Inflammatory macrophage treated with lipopolysaccharide for 4 hours (primary cell): ENCODE results near the gene GDPD5.

Experiments used
- DNase-seq: peaks from one replicate; pipeline ENCODE4 v3.0.0-alpha.2; 2020

GDPD5 gene

DNA sequence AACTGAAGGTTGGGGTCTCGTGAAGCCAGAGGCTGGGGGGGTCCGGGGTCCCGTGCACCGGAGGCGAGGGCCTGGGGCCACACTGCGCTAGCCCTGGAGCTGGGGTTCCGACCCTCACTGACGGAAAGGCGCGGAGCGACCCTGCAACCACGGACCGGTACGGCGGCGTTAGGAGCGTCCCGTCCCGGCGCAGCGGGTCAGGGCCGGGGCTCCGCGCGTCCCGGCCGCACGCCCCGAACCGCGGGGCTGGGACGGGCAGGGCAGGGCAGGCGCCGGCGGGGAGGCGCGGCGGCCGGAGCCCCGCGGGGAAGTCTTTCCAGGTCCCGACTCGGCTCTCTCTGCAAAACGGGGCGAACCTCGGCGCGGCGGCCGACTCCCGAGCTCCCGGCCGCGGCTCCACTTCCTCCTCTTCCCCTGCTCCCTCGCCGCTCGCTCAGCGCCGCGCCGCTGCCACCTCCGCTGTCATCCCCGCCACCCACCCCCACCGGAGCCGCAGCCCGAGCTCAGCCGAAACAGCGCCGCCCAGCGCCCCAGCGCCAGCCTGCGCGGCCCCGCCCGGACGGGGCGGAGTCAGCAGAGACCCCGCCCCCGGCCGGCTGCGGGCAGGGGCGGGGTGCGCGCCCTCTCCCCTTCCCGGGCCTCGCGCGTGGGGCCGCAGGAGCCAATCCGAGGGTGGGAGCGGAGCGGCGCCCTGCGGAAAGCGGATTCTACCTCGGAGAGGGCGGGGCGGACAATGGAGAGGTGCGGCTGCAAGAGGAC is at the start of gene GDPD5:
TSS of gene GDPD5 (minus strand) at position 509 of the 759 bp plus-strand sequence. CDS start 48,206 bp downstream, outside the sequence.
- DNase-seq: peak; percentile 87

DNA sequence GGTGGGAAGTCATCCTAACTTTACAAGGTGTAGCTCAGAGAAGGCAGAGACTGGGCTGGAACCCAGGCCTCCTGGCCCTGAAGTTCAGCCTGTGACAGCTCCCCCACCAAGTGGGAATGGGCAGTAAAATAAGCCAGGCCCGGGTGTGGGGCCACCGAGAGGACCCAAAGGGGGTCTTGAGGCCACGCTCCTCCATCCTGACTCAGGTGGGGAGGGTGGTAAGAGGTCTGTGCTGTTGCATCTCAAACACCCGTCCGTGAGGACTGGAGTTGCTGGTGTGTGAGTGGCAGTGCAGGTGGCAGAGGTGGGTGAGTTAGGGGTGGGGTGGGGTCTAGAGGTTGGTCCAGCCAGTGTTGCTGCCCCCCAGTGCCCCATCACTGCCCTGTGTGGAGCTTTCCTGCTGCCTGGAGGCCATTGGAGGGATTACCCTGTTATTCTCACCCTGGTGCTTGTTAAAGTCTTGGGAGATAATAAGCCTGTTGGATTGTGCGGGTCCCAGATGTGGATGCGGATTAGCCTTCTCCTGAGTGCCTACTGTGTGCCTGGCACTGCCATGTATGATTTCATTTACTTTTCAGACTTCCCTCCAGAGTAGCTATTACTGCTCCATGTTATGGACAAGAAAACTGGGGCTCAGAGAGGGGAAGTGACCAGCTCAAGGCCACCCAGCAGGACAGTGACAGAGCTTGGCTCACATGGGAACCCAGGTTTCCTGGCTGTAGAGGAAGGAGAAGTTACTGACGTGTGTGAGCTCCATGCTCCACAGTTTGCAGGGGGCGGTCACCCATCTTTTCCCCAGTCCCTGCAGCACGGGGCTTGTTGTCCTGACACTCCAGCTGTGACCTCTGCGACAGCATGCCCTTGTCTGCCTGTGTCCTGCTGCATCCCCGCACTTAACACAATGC is 49.2 kb upstream of the GDPD5 start:
- DNase-seq: peak; percentile 28

DNA sequence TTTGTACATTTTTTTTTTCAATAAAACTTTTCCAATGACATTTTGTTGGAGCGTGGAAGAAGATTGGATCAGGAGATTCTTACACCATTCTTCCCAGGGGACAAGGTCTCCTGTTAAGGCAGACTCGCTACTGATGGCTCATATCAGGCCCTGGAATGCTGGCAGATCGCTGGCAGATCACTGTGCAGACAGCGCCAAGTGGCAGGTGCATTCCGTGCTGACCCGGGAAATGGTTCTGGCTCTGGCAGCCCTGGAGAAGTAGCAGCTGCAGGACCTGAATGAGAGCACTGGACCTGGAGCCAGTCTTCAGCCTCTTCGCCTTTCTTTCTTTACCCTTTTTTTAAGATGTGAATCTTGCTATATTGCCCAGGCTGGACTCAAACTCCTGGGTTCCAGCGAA is 47.0 kb upstream of the GDPD5 start:
- no peak for DNase-seq

- no peak for DNase-seq
These were observed 45.9 kb upstream of the GDPD5 start for GRCh38 chr11:75571625-75572024.

GRCh38 chr11:75570559-75571139 is 44.9 kb upstream of the GDPD5 start:
- no peak for DNase-seq

- DNase-seq: no peak
These were observed 43.0 kb upstream of the GDPD5 start for GRCh38 chr11:75568616-75569219.

GRCh38 chr11:75567971-75568370 is 42.2 kb upstream of the GDPD5 start:
- no peak for DNase-seq

DNA sequence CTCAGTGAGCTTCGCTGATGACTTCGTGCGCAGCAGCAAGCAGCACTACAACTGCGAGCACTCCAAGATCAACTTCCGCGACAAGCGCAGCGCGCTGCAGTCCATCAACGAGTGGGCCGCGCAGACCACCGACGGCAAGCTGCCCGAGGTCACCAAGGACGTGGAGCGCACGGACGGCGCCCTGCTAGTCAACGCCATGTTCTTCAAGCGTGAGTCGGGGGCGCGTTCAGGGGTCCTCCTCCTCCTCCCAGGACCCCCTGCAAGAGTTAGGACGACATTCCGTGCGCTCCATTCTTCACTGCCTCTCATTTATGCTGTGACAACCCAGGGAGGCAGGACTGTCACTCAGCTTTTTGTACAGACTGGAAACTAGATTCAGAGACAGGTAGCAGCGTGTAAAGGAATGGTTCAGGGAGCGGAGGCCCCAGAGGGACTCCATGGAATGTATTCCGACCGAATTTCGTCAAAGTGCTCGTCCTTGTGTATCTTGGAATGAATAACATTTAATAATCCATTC is 41.1 kb upstream of the GDPD5 start:
- no peak for DNase-seq

DNA sequence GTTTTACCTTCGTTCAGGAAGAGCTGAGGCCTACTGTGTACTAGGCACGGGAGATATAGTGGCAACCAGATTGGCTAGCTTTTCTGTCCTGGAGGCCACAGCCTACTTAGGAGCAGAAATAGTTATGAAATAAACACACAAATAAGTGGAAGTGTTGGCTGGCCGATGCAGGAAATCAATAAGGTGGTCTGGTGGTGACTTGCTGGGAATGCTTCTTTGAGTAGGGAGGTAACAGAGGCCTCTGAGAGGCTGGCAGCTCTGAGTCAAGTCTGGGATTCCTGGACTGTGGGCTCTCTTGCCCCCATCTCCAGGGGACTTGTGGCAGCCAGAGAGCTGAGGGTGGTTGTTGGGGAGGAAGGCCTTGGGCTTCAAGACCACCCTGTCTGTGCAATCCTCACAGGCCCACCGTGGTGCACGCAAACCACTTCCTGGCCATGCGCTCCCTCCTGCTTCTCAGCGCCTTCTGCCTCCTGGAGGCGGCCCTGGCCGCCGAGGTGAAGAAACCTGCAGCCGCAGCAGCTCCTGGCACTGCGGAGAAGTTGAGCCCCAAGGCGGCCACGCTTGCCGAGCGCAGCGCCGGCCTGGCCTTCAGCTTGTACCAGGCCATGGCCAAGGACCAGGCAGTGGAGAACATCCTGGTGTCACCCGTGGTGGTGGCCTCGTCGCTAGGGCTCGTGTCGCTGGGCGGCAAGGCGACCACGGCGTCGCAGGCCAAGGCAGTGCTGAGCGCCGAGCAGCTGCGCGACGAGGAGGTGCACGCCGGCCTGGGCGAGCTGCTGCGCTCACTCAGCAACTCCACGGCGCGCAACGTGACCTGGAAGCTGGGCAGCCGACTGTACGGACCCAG is 40.4 kb upstream of the GDPD5 start:
- DNase-seq: no peak

- DNase-seq: no peak
These were observed 39.6 kb upstream of the GDPD5 start for GRCh38 chr11:75565221-75565814.

- no peak for DNase-seq
These were observed 38.3 kb upstream of the GDPD5 start for GRCh38 chr11:75563978-75564552.

DNA sequence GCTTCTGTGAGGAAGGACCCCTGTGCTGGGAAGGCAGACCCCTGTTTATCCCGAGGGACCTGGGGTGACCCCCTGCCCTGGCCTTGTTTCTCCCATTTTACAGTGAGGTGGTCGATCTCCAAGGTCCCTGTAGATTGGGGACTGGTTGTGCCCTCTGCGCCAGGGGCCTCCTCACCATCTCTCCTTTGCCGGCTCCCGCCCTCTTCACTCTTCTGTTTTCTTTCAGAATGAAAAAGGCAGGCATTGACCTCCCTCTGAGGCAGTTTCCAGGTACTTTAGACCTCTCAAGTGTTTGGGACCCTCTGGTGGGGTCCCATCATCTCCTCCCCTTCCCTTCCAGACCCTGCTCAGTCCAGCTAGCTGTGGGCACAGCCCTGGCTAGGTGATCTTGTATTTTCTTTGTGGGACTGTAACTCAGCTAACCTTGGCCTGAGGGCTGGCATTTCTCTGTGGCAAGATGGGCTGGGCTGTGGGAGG is 37.8 kb upstream of the GDPD5 start:
- DNase-seq: no peak

DNA sequence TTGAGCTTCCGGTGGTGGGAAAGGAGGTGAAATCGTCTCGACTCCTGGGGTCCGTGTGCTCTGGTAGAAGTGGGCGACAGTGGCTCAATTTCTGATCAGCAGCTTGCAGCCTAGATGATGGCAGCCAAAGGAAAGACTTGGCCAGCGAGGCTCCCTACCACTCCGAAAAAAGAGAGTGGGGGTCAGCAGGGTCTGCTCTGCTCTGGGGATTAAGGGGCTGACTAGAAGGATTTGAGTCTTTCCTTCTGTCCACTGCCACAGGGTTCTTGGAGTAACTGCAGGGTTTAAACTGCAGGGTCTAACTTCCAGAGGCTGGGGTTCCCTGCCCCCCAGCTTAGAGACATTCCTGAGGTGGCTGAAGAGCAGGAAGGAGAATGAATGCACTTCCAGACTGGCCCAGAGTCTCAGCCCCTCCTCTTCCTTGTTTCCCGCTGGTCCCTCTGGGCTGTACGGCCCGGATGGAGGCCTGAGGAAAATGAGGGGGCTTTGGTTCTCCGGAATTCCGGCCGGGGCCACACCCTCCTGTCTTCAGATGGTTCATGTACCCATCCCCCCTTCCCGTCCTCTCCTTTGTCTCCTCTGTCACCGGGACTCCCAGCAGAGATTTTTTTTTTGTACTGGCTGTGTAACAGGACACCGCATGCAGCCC is 37.2 kb upstream of the GDPD5 start:
- no peak for DNase-seq

DNA sequence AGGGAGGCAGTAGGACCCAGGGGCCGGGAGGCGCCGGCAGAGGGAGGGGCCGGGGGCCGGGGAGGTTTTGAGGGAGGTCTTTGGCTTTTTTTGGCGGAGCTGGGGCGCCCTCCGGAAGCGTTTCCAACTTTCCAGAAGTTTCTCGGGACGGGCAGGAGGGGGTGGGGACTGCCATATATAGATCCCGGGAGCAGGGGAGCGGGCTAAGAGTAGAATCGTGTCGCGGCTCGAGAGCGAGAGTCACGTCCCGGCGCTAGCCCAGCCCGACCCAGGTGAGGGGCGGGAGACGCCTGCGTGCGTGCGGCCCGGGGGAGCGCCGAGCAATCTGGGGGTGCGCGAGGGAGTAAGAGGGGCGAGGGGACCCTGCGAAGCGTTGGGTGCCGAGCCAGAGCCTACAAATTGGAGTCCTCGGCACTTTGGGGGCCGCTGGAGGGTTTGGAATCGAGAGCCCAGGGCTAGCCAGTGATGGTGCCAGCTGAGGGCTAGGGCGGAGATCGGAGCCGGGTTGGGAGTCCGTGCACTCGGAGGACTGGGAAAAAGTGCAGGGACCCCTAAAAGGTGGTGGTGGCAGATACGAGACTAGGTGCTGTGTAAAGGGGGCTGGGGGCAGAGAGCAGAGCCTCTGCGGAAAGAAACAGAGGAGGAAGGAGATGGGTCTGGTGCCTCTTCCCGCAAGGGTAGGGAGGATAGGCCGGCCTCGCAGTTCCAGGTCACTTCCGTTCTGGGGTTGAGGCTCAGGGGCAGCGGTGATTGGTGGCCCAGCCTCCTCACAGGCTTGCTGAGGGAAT is 36.5 kb upstream of the GDPD5 start, which contains the start of gene SERPINH1:
TSS of gene SERPINH1 (plus strand) at position 206 of the 788 bp plus-strand sequence. CDS start 4,097 bp downstream, outside the sequence.
- peak; percentile 82 for DNase-seq

- DNase-seq: no peak
These were observed 35.8 kb upstream of the GDPD5 start for GRCh38 chr11:75561426-75562047.

GRCh38 chr11:75560644-75561043 is 34.9 kb upstream of the GDPD5 start:
- no peak for DNase-seq

- no peak for DNase-seq
These were observed 33.5 kb upstream of the GDPD5 start for GRCh38 chr11:75558939-75559843.
